AG09319 (cell line): ENCODE measurements around the gene CAMK2B.
"Not testable (repeated sequence)": the region's sequence is repeated elsewhere in the genome, so short reads cannot be mapped to it uniquely, and the experiment has no call there.

ENCODE experiments used
- DNase-seq: peaks from one replicate; pipeline ENCODE4 v3.0.0-alpha.2; 2010; ENCODE audit warnings: low read depth; ENCODE audit errors: extremely low read depth
- TF ChIP-seq, protein P1 (sequence below): IDR thresholded peaks from 2 replicates; pipeline ENCODE4 v1.5.1; 2011; ENCODE audit warnings: low read depth, mild to moderate bottlenecking, inconsistent platforms, low read length, moderate library complexity

The CAMK2B gene

DNA sequence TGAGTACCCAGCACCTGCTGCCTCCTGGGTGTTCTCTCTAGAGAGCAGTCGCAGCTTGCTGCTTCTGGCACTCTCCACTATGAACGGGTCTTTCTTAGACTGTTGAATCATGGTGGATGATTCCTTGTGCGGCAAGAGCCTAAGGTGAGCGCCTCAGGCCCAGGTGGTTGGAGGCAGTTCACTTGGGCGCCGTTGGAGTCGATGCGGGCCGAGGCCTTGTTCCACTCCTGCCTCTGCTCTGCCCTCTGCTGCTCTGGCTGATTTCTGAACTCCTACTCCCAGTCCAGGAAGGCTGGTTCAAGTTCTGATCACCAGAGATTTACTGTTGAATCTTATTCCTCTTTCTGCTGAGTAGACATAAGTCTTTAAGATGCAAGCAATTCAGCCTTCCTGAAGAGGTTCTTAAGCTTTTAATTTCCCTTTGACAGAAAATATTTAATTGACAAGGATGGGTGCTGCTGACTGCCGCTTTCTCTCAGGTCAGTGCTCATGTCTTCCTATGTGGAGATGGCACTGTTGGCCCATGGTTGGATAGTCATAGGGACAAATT is 114.2 kb downstream of the CAMK2B start:
- DNase-seq, result no peak
- TF ChIP-seq, protein P1, sequence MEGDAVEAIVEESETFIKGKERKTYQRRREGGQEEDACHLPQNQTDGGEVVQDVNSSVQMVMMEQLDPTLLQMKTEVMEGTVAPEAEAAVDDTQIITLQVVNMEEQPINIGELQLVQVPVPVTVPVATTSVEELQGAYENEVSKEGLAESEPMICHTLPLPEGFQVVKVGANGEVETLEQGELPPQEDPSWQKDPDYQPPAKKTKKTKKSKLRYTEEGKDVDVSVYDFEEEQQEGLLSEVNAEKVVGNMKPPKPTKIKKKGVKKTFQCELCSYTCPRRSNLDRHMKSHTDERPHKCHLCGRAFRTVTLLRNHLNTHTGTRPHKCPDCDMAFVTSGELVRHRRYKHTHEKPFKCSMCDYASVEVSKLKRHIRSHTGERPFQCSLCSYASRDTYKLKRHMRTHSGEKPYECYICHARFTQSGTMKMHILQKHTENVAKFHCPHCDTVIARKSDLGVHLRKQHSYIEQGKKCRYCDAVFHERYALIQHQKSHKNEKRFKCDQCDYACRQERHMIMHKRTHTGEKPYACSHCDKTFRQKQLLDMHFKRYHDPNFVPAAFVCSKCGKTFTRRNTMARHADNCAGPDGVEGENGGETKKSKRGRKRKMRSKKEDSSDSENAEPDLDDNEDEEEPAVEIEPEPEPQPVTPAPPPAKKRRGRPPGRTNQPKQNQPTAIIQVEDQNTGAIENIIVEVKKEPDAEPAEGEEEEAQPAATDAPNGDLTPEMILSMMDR, result no peak

DNA sequence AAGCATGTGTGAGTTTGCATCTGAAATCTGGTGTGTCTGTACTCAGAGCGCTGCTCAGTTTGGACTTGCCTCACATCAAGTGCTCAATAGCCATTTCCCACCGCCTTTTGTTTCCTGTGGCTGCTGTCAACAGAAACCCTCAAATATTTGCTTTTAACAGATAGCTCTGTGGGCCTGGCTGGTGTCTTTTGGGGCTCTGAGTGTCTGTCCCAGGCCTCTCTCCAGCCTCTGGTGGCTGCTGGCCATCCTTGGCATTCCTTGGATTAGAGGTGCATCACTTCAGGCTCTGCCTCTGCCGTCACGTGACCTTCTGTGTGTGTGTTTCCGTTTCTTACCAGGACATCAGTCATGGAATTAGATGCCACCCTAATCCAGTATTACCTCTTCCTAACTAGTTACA is 115.3 kb downstream of the CAMK2B start:
- DNase-seq, result no peak

DNA sequence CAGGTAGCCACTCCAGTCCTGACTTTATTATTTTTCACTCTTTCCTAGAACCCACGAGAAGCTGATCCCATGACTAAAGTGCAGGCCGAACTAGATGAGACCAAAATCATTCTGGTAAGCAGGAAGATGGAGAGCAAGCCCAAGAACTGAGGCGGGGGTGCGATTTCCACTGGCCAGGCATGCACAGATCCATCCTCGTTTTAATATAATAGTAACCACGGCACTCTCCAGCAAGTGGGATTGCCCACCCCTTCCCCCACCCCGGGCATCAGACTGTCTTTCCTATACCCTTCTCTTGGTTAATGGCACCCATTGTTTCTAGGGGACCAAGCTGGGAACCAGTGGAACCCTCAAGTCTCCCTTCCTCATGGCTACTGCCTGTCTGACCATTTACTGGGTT is 117.3 kb downstream of the CAMK2B start:
- TF ChIP-seq, protein P1, result no peak
- no peak for DNase-seq

More for the DNA sequence above, 115.3 kb downstream of the CAMK2B start:
- TF ChIP-seq, protein P1, result no peak

DNA sequence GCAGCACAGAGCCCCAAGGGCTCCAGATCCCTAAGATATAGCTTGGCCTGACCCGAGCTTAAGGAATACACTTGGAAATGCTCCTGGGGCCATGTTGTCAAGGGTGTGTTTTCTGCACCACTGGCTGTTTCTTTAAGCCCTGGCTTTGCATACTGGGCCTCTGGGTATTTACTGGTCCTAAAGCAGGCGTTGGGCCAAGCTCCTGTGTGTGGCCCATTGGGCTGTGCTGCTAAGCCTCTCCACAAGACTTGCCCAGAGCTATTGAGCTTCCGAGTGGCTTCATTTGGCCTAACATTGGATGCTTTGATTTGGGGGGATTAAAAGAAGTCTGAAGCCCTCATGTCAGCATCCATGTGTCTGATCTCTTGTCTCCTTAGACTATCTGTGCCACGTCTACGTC is 119.4 kb downstream of the CAMK2B start:
- DNase-seq, result no peak
- TF ChIP-seq, protein P1, result no peak

DNA sequence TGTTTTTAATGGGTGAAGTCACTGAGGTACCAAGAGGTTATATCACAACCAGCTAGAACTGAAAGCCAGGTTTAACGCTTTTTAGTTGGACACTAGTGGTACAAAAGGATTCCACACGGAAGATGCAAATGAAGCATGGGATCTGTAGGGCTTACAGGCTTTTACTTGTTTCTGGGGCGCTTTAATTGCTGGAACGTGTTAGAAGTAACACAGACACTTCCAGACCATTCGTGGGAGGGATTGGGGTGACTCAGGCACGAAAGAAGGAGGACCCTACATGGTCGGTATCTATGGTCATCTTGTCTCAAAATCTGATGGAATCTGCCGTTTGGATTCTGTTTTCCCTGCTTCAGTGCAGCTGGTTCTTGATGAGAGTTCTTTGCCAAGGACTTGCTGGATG is 123.6 kb downstream of the CAMK2B start:
- TF ChIP-seq, protein P1, result no peak
- no peak for DNase-seq

DNA sequence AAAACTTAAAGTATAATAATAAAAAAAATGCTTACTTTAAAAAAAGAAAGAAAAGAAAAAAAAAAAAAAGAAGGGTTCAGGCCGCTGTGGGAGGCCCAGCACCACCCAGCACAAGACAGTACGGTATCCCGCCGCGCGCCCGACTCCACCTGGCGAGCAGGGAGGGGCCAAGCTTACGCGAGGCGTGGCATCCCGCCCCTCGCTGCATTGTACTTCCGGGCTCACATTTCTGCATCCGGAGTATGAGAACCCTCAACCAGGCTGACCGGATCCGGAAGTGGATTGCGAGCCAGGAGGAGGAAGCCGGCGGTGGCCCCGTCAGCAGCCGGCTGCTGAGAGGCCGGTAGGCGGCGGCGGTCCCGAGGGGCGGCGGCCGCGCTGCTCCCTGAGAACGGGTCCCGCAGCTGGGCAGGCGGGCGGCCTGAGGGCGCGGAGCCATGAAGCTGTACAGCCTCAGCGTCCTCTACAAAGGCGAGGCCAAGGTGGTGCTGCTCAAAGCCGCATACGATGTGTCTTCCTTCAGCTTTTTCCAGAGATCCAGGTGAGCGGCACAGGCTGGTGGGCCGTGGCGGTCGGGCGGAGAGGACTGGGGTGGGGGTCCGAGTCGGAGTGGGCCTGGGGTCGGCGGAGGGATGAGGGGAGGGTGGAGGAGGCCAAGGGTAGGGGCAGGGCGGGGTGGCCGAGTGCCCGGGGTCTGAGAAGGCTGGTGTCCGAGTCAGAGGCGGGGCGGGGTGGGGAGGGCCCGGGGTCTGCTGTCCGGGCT is 124.5 kb downstream of the CAMK2B start, which contains the start of gene YKT6:
TSS of gene YKT6 (plus strand) at position 280 of the 763 bp plus-strand sequence. CDS start at position 438, 158 bp downstream.
- peak; percentile 72 for DNase-seq
- TF ChIP-seq, protein P1, result peak; percentile 31

DNA sequence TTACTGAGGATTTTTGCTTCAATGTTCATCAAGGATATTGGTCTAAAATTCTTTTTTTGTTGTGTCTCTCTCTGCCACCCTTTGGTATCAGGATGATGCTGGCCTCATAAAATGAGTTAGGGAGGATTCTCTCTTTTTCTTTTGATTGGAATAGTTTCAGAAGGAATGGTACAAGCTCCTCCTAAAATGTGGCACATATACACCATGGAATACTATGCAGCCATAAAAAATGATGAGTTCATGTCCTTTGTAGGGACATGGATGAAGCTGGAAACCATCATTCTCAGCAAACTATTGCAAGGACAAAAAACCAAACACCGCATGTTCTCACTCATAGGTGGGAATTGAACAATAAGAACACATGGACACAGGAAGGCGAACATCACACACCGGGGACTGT is 125.2 kb downstream of the CAMK2B start:
- not testable (repeated sequence) for DNase-seq

DNA sequence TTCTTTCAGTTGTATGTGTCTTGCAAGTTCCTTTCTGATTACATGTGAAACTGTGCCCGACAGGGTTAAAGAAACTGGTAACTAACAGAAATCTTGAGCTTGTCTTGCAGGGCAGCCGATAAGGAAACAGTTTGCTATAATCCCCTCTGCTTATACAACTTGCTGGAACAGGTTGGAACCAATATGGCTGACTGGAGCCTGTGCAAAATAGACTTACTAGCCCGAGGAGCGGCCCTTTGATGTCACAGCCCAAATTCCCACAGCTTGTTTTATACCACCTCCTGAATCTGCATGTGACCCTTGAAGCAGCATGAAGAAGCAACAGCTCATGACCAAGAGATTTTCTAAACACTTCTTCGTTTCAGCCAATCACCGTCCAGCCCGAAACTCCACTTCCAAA is 127.9 kb downstream of the CAMK2B start:
- TF ChIP-seq, protein P1, result no peak

More for the DNA sequence above, 127.9 kb downstream of the CAMK2B start:
- DNase-seq, result no peak
